NCI-H2196 (cell line): ENCODE data around the gene NOTCH4.
A peak's percentile ranks its signal among the peaks of the same experiment; 100 is the strongest.
"Not testable (repeated sequence)": the region's sequence is repeated elsewhere in the genome, so short reads cannot be mapped to it uniquely, and the experiment has no call there.

ENCODE experiments used
- DNase-seq: peaks from one replicate; lab custom pipeline; 2025; ENCODE audit not compliant: unreplicated experiment; lab: John Stamatoyannopoulos, UW

The NOTCH4 gene

GRCh38 chr6:32218167-32218566, 5.7 kb downstream of the NOTCH4 start:
- DNase-seq = no peak

GRCh38 chr6:32216998-32217397, 6.9 kb downstream of the NOTCH4 start:
- DNase-seq = no peak

DNA sequence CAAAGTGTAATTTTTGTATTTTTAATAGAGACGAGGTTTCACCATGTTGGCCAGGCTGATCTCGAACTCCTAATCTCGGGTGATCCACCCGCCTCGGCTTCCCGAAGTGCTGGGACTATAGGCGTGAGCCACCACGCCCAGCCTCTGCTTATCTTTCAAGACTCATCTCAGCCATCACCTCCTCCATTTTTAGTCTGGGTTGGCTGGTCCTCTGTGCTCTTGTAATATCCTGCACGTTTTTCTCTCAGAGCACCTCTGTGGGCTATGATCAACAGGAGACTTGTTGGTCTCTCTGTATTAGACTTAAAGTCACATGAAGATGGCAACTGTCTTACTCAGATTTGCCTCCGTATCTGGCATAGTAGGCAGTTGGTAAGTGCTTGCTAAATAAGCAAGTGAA, 7.6 kb downstream of the NOTCH4 start:
- no peak for DNase-seq

DNA sequence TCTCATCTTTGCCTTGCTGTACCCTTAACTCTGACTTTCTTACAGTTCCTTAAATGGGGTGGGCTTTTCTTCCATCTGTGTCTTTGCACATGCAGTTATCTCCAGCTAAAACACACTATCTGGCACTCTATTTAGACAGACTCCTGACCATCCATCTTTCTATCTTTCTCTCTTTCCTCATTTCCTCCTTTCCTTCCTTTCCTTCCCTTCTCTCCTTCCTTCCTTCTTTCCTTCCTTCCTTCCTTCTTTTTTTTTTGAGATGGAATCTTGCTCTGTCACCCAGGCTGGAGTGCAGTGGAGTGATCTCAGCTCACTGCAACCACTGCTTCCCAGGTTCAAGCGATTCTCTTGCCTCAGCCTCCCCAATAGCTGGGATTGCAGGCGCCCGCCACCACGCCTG, 8.2 kb downstream of the NOTCH4 start:
- no peak for DNase-seq

- DNase-seq = no peak
These were observed 9.7 kb downstream of the NOTCH4 start for GRCh38 chr6:32214126-32214525.

DNA sequence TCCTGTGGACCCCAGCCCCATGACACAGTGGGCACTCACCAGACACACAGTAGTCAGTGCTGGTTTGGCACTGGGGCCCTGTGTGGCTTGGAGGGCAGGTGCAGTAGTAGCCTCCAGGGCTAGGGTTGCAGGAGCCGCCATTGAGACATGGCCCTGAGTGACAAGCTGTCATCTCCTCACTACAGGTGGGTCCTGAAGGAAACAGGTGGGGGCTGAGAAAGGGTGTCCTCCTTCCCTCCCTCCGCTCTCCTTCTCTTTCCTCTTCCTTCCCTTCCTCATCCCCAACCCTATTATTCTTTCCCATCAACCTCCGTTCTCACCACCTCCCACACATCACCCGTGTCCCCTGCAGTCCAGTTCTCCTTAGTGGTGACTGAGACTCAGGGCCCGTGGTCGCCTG, 10.2 kb downstream of the NOTCH4 start:
- DNase-seq = no peak

DNA sequence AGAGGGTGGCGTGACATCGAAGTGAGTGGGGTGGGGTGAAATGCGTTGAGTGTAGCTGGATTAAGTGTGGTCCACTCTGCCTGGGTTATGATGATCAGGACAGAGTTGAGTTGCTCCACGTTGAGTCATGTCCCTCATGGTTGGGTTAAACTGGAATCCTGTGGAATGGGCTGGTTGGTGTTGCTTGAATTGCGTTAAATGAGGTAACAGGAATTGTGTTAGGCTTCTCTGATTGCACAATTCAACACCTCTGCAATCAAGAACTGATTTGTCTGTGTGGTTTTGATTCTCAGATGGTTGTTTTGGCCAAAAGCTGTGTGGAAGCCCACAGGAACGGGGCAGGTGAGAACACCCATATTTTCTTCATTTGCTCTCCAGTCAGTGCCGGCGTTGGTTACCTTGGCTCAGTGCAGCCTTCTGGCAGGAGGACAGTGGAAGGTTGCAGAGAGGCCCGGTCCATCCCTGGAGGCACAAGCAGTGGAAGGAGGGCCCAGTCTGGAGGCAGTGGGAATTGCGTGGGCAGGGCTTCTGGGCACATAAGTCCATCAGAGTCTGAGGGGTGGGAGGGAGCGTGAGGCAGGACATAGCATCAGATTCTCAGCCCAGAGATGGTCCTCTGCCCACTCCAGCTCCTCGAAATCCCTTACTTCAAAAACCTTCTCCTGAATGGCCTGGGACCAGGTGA, 11.6 kb downstream of the NOTCH4 start:
- no peak for DNase-seq

DNA sequence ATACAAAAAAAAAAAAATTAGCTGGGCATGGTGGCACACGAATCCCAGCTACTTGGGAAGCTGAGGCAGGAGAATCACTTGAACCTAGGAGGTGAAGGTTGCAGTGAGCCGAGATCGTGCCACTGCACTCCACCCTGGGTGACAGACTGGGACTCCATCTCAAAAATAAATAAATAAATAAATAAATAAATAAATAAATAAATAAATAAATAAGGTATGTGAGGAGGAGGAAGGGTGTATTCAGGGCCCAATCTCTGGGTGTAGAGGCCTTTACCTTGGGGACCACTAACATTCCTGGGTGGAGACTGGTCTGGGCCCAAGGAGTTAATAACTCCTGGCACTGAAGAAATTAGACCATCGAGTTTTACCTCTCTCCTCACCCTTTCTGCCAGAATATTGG, 12.4 kb downstream of the NOTCH4 start:
- not testable (repeated sequence) for DNase-seq

DNA sequence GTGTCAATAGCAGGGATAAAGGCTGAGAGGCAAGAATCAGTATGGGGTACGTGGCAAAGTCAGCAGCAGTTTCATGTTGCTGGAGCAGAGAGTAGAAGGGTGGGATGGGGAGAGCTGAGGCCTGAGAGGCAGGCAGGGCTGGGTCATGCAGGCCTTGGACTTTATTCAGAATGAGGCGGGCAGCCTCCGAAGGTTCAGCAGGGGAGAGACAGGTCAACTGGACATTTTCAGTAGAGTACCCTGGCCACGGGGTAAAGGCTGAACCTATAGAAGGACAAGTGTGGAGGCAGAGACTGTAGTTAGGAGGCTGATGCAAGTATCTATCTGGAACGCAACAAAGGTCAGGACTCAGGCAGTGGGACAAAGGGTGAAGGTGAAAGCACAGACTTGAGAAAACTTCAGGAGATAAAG, 13.7 kb downstream of the NOTCH4 start:
- DNase-seq = no peak

- no peak for DNase-seq
These were observed 14.9 kb downstream of the NOTCH4 start for GRCh38 chr6:32208996-32209395.

GRCh38 chr6:32204268-32204715, 19.6 kb downstream of the NOTCH4 start:
- DNase-seq = no peak

DNA sequence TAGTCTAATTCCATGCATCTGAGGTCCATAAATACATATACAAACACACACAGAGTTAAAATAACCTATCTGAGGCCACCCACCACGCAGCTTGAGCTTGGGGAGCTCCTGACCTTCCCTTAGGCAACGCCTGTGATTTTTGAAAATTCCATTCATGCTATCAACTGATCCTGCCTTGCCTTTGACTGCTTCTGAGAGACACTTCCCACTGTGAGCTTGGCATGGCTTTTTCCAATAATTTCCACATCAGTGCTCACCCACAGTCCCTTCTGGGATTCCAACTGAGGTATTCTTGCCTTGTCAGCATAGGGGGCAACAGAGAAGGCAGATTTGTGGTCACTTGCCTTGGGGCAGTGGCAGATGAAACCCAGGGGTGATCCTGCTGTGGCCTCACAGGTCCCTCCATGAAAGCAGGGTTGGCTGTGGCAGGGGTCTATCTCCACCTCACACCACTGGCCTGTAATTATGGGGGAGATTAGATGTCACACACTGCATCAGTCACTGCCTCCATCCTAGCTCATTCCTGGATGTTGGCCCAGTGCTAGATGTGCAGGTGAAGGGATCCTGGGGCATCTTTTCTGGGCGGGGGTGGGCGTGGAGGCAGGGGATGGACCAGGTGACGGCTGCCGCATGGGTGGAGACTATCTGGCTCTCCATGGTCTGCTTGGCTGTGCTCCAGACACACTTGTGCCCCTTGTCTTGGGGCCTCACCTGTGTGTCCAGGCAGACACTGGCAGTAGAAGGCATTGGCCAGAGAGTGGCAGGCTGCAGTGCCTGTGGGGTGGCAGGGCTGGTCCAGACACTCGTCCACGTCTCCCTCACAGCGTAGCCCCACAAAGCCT, 20.2 kb downstream of the NOTCH4 start:
- DNase-seq = no peak

GRCh38 chr6:32202186-32202585, 21.7 kb downstream of the NOTCH4 start:
- no peak for DNase-seq

DNA sequence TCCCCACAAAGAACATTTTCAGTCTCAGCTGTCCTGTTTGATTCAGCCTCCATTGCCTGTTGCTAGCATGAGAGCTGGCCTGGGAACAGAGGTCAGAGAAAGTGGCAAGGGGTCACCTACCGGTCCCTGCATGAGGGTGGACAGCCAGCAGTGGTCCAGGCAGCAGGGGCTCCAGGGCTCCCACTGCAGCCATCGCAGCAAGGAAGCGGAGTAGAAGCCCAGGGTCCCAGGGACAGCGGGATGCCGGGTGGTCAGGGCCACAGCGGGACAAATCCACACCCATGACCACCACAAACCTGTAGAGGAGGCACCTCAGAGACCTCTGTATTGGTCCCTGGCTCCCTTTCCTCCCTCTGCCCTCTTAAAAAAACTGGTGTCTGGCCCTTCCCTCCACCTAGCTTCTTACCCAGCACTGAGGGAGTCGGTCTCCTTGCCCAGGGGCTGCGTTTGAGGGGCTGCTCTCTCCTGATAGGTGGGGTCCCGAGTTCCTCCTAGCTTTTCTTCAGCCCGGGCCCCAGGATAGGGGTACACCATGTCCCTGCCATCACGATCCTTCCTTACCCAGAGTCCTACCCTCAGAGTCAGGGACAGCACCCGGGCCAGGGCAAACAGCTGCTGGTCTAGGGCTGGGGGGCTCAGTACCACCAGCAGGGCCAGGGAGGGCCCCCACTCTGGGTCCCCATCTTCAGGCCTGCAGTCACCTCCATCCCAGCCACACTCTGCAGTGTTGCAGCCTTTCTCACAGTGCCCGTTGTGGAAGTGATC, 23.0 kb downstream of the NOTCH4 start:
- DNase-seq = no peak

DNA sequence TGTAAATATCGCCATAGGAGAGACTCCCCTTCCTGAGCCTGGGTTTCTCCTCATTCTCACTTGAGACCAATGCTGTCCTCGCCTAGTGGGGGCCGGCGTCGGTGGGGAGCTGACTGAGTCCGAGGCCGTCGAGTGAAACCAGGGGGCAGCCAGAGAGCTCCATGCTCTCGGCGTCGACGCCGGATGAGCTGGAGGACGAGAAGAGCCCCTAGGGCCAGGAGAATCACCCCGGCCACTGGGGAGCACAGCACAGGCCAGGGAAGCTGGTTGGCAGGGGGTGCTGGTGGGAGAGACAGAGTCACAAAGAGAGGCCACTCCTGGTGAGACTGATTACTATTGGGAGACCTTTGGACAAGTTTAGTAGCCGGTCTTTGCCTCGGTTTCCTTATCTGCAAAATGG, 25.0 kb downstream of the NOTCH4 start:
- DNase-seq = no peak

DNA sequence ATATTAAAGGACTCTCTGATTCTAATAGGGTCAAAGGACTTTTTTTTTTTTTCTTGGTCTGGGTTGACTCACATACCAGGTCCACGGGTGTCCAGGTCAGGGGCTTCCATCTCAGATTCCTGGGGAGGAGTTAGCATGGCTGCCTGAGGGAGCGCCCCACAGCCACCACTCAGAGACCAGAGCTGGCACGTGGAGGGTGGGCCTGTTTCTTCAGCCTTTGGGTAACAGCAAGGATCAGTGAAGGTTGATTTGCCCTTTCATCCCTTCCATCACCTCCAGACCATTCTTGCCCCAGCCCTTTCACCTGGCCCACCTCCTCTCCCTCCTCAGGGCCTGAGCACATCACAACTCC, 25.5 kb downstream of the NOTCH4 start:
- no peak for DNase-seq

- DNase-seq = no peak
These were observed 26.9 kb downstream of the NOTCH4 start for GRCh38 chr6:32196682-32197616.

GRCh38 chr6:32195902-32196681, 27.8 kb downstream of the NOTCH4 start:
- peak; percentile 91 for DNase-seq

- peak; percentile 100 for DNase-seq
These were observed 28.3 kb downstream of the NOTCH4 start for GRCh38 chr6:32195652-32195901.
